HG03469 (cell line): ENCODE results near the gene USP28.
"Not testable (repeated sequence)": the region's sequence is repeated elsewhere in the genome, so short reads cannot be mapped to it uniquely, and the experiment has no call there.

ENCODE experiments used
- ATAC-seq: cut with Tn5 transposase; IDR thresholded peaks from one replicate; pipeline ENCODE4 v1.9.1; 2021; ENCODE audit warnings: mild to moderate bottlenecking, moderate library complexity, moderate number of reproducible peaks; ENCODE audit not compliant: unreplicated experiment

The USP28 gene, protein sequence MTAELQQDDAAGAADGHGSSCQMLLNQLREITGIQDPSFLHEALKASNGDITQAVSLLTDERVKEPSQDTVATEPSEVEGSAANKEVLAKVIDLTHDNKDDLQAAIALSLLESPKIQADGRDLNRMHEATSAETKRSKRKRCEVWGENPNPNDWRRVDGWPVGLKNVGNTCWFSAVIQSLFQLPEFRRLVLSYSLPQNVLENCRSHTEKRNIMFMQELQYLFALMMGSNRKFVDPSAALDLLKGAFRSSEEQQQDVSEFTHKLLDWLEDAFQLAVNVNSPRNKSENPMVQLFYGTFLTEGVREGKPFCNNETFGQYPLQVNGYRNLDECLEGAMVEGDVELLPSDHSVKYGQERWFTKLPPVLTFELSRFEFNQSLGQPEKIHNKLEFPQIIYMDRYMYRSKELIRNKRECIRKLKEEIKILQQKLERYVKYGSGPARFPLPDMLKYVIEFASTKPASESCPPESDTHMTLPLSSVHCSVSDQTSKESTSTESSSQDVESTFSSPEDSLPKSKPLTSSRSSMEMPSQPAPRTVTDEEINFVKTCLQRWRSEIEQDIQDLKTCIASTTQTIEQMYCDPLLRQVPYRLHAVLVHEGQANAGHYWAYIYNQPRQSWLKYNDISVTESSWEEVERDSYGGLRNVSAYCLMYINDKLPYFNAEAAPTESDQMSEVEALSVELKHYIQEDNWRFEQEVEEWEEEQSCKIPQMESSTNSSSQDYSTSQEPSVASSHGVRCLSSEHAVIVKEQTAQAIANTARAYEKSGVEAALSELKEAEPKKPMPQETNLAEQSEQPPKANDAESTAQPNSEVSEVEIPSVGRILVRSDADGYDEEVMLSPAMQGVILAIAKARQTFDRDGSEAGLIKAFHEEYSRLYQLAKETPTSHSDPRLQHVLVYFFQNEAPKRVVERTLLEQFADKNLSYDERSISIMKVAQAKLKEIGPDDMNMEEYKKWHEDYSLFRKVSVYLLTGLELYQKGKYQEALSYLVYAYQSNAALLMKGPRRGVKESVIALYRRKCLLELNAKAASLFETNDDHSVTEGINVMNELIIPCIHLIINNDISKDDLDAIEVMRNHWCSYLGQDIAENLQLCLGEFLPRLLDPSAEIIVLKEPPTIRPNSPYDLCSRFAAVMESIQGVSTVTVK

GRCh38 chr11:113875234-113876073 lies at the start of gene USP28:
TSS of gene USP28 (minus strand) at chr11:113875572. CDS start at chr11:113875501, 71 bp downstream.
- ATAC-seq, result peak; percentile 65

DNA sequence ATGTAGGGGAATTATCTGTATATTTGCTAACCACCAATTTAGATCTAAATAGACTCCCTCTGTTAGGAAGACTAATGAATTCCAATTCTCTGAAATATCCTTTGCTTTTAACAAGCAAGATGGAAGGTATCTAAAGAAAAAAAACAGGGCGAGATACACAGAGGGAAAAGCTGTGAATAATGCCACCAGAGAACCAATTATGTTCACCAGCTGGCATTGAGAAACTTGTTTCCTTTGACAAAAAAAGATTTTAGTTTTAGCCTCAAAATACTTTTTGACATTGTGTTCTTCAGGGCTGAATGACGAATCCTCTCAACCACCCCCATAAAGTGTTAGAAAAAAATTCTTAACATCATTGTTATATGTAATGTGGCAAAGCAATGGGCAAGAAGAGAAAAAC lies 48.2 kb upstream of the USP28 start:
- ATAC-seq, result no peak

DNA sequence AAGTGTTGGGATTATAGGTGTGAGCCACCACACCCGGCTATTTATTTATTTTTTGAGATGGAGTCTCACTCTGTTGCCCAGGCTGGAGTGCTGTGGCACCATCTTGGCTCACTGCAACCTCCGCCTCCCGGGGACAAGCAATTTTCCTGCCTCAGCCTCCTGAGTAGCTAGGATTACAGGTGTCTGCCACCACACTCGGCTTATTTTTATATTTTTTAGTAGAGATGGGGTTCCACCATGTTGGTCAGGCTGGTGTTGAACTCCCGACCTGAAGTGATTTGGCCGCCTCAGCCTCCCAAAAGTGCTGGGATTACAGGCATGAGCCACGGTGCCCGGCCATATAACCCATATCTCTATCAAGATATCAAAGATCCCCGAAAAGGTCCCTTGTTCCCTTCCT lies 36.1 kb upstream of the USP28 start:
- not testable (repeated sequence) for ATAC-seq

DNA sequence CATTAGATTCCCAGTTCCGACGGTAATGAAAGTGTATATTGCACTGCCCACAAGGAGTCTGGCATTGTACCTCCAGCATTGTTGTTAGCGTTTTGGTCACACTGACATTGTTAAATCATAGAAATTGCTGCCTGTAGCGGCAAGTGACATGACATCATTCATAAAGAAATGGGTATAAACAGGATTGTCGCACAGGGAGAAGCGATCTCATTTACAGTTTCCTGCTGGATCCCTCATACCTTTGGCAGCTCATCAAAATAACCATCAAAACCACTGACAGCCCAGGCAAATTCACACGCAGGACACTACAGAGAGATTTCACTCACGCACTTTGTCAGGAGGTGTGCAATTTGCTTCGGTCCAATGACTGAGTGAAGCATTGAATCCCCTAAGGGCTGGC lies 32.7 kb upstream of the USP28 start:
- no peak for ATAC-seq

GRCh38 chr11:113907681-113908080 lies 32.3 kb upstream of the USP28 start:
- ATAC-seq, result no peak

DNA sequence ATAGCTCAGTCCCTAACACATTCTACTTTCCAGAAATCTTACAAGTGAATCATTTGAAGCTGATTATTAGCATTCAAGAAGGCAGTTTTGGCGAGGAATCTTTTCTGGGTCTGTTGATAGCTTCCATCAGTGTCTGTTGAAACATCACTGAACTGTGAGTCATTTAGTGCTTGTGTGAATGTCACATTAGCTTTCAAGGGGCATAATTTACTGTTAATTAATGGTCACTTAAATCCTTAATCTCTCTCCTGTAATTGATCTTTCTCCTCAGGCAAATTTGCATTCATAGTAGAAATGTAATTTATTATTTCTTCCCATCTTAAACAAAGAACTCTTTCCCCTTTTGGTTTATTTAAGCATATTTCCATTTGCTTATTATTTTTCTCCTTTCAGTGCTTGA lies 31.8 kb upstream of the USP28 start:
- no peak for ATAC-seq

GRCh38 chr11:113906516-113906915 lies 31.1 kb upstream of the USP28 start:
- no peak for ATAC-seq

DNA sequence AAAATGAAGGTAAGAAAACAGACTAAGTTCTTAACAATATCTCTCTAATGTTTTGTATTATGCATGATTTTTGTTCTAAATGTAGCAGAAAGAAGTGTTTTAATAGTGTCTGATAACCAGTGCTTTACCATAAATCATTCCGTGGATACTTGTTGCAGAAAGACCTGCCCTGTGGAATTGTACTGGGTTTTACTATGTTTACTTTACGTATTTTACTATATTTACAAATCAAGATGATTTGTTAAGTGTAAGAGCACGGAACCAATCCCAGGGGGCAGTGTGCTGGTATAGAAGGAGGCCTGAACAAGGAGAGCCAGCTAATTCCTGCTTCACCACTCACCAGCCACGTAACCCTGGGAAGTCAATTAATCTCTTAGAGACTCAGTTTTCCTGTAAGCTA lies 30.7 kb upstream of the USP28 start:
- ATAC-seq, result no peak

- ATAC-seq, result no peak
Measured at GRCh38 chr11:113904379-113905101, 29.2 kb upstream of the USP28 start, which contains the start of gene HTR3B. TSS of gene HTR3B (plus strand) at chr11:113904796. CDS start at chr11:113904934, 138 bp downstream.

DNA sequence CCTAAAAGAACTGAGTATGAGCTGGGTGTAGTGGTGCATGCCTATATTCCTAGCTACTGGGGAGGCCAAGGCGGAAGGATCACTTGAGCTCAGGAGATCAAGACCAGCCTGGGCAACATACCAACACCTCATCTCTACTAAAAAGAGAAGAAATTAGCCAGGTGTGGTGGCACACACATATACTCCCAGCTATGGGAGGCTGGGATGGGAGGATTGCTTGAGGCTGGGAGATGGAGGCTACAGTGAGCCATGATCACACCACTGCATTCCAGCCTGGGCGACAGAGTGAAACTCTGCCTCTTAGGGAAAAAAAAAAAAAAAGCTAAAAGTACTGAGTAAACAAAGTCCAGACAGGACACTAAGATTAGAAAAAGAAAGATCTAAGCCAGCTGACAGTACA lies 25.8 kb upstream of the USP28 start:
- no peak for ATAC-seq

- no peak for ATAC-seq
Measured at GRCh38 chr11:113896156-113896879, 20.9 kb upstream of the USP28 start.

DNA sequence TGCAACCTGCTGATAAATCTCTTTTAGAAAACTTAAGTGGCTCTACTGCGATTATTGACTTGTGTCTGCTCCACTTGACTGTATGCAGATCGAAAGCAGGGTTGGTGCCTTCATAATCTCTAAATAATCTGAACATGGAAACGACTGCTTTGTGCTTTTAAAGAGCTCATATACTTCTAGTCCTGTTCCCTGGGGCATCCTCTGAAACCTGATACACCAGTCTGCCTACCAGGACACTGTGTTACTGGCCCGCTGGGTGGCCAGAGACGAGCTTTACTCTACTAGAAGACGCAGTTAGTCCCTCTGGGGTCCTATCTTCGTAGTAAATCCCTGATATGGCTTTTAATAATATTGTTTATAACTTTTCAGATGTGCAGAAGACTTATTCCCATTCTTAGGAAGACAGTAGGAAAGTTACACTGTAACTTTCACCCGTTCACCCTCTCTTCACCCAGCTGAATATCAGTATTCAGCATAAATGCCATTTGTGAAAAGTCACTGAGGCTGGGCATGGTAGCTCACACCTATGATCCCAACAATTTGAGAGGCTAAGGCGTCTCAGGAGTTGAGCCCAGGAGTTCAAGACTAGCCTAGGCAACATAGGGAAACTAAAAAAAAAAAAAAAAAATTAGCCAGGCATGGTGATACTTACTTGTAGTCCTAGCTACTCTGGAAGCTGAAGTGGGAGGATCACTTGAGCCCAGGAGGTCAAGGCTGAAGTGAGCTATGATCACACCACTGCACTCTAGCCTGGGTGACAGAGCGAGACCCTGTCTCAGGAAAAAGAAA lies 20.2 kb upstream of the USP28 start:
- no peak for ATAC-seq

DNA sequence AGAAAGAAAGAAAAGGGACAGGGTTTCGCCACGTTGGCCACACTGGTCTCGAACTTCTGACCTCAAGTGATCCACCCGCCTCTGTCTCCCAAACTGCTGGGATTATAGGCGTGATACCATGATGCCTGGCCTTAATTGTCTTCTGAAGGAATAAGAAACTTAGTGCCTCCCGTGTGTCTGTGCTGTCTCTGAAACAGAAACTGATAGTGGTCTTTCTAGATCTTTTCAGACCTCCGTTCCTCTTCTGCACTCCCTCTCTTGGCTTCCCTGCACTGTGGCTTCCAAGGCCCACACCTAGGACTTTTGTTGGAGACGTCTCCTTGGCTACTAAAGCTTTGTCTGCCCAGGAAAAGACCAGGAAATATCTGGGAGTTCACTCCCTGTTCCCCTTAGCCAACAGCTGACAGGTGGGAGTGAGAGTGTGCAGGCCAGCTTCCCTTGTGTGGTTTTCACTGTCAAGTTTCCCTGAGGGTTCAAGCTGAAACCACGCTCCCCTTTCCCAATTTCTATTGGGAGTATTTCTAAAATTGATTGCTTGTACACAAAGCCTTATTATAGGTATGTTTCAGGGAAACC lies 19.1 kb upstream of the USP28 start:
- ATAC-seq, result peak; percentile 54

GRCh38 chr11:113888848-113889247 lies 13.5 kb upstream of the USP28 start:
- ATAC-seq, result no peak

DNA sequence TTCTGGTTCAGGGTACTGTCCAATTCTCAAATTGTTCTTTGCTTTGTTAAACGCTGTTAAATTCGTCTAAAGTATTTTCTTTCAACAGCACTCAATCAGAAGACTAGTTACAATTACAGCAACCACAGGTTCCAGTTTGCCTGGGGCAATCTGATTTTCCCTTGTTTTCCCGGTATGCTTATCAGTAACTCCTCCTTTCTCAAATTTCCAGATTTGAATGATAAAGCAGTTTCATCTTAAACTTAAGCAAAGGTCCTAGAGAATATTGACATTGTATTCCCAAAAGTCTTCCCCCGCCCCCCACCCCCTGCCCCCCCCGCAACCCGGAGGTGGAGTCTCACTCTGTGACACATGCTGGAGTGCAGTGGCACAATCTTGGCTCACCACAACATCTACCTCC lies 10.5 kb upstream of the USP28 start:
- ATAC-seq, result no peak

DNA sequence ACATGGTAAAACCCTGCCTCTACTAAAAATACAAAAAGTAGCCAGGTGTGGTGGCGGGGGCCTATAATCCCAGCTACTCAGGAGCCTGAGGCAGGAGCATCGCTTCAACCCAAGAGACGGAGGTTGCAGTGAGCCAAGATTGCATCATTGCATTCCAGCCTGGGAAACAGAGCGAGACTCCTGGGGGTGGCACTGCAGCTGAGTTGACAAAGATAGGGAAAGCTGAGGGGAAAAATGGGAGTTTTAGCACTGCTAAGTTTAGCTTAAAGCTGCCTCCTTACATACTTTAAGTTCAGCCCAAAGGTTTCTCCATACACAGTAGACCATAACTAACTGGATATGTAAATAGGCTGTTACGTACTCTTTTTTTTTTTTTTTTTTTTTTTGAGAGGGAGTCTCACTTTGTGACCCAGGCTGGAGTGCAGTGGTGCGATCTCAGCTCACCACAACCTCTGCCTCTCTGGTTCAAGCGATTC lies 9.0 kb upstream of the USP28 start:
- no peak for ATAC-seq

GRCh38 chr11:113881856-113882255 lies 6.5 kb upstream of the USP28 start:
- ATAC-seq, result no peak

DNA sequence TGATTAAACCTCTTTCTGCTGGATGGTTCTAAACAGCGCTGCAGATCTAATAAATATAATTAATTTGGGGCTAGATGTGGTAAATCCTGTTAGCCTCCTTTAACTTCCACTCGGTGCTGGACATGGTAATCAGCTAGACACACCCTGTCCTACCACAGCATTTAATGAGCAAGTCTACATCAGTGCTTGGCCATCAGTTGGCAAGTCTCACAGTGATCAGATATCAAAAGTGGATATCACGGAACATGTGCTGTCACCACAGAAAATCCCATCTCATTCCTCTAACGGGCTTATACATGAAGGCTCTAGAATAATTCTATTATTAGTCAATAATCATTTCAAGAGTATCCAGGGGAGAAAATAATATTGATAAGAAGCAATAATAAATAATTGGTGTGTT lies 5.6 kb upstream of the USP28 start:
- no peak for ATAC-seq
